CD4-positive, alpha-beta T cell treated with Interleukin-2 at 100 ng/mL for 4 hours (primary cell): Measurements from ENCODE around the gene PHC3.
A peak's percentile ranks its signal among the peaks of the same experiment; 100 is the strongest.
"Not testable (repeated sequence)": the region's sequence is repeated elsewhere in the genome, so short reads cannot be mapped to it uniquely, and the experiment has no call there.

ENCODE experiments used
- DNase-seq: peaks from one replicate; pipeline ENCODE4 v3.0.0-alpha.2; 2020; ENCODE audit warnings: low spot score

PHC3 gene

GRCh38 chr3:170180908-170181885, at the start of gene PHC3:
Gene PHC3, minus strand, starts transcription at chr3:170181733. Its CDS starts 18 bp downstream, at chr3:170181715.
- peak; percentile 94 for DNase-seq

GRCh38 chr3:170228093-170228766, 46.7 kb upstream of the PHC3 start:
- DNase-seq = no peak

GRCh38 chr3:170226426-170226960, 45.0 kb upstream of the PHC3 start:
- DNase-seq = no peak

GRCh38 chr3:170225166-170225565, 43.6 kb upstream of the PHC3 start:
- DNase-seq = no peak

GRCh38 chr3:170222647-170223541, 41.4 kb upstream of the PHC3 start:
- peak; percentile 45 for DNase-seq

GRCh38 chr3:170221924-170222646, 40.6 kb upstream of the PHC3 start, which contains the start of gene PRKCI:
Gene PRKCI, plus strand, starts transcription at chr3:170222424. Its CDS starts 246 bp downstream, at chr3:170222670.
- DNase-seq = peak; percentile 93

GRCh38 chr3:170220871-170221270, 39.3 kb upstream of the PHC3 start:
- no peak for DNase-seq

GRCh38 chr3:170219850-170220249, 38.3 kb upstream of the PHC3 start:
- DNase-seq = no peak

GRCh38 chr3:170211668-170212067, 30.1 kb upstream of the PHC3 start:
- no peak for DNase-seq

- no peak for DNase-seq
Measured at GRCh38 chr3:170207717-170208116, 26.2 kb upstream of the PHC3 start.

- DNase-seq = not testable (repeated sequence)
Measured at GRCh38 chr3:170206164-170206762, 24.7 kb upstream of the PHC3 start.

GRCh38 chr3:170205302-170205701, 23.8 kb upstream of the PHC3 start:
- DNase-seq = no peak

GRCh38 chr3:170204509-170204908, 23.0 kb upstream of the PHC3 start:
- DNase-seq = no peak

- DNase-seq = no peak
Measured at GRCh38 chr3:170204023-170204472, 22.5 kb upstream of the PHC3 start.

- no peak for DNase-seq
Measured at GRCh38 chr3:170203457-170203856, 21.9 kb upstream of the PHC3 start.

GRCh38 chr3:170201527-170201926, 20.0 kb upstream of the PHC3 start:
- DNase-seq = no peak

- DNase-seq = no peak
Measured at GRCh38 chr3:170200987-170201386, 19.5 kb upstream of the PHC3 start.

- DNase-seq = no peak
Measured at GRCh38 chr3:170196833-170197232, 15.3 kb upstream of the PHC3 start.

GRCh38 chr3:170195759-170196158, 14.2 kb upstream of the PHC3 start:
- DNase-seq = not testable (repeated sequence)
